Esophagus muscularis mucosa (tissue), 4 donors: ENCODE measurements around the gene PBX4. TPM values are rescaled to one million over a fixed set of nuclear protein-coding genes. Genes with fewer than 3 reads are reported as not detected.

Source experiments
- DNase-seq: peaks from one replicate; pipeline ENCODE4 v3.0.0-alpha.2; 2017; ENCODE audit errors: extremely low spot score
- H3K27ac ChIP-seq, 4 donors: fragments of 200-600 bp; sonication (generic); replicated peaks in 1 of 4; 1 replicate in 3 of 4; 2 replicates in 1 of 4; pipeline ENCODE4 v1.5.1; 2016 to 2019; ENCODE audit warnings: mild to moderate bottlenecking in 1 of 4
- H3K27me3 ChIP-seq, 4 donors: fragments of 200-600 bp; sonication (generic); one replicate each; pipeline versions ENCODE4 v1.5.1 to v1.6.0; 2016 to 2019
- H3K36me3 ChIP-seq, 4 donors: fragments of 200-600 bp; sonication (generic); one replicate each; pipeline ENCODE4 v1.5.1; 2016 to 2019
- H3K4me1 ChIP-seq, 4 donors: fragments of 200-600 bp; sonication (generic); one replicate each; pipeline ENCODE4 v1.5.1; 2016 to 2019
- H3K4me3 ChIP-seq, 4 donors: fragments of 200-600 bp; sonication (generic); 1 replicate in 2 of 4; 2 replicates in 2 of 4; pipeline ENCODE4 v1.5.1; 2016 to 2019; ENCODE audit warnings: mild to moderate bottlenecking in 4 of 4, moderate library complexity in 1 of 4
- H3K9me3 ChIP-seq, 4 donors: fragments of 200-600 bp; sonication (generic); 1 replicate in 3 of 4; 2 replicates in 1 of 4; pipeline ENCODE4 v1.5.1; 2016 to 2019
- EP300 ChIP-seq: sonication (generic); formaldehyde crosslinking; IDR thresholded peaks from one replicate; pipeline ENCODE4 v1.6.1; 2017; ENCODE audit warnings: antibody characterized with exemption
- POLR2A ChIP-seq: fragments of 450-650 bp; IDR thresholded peaks from one replicate; pipeline ENCODE4 v1.6.1; 2017; ENCODE audit warnings: antibody characterized with exemption, moderate library complexity, mild to moderate bottlenecking, low read depth
- POLR2AphosphoS5 ChIP-seq, 2 donors: sonication (generic); formaldehyde crosslinking; IDR thresholded peaks; one replicate each; pipeline ENCODE4 v1.6.1; 2017; ENCODE audit warnings: antibody characterized with exemption in 2 of 2
- WGBS: methylation state at CpG from one replicate; pipeline ENCODE4 v1.1.5; 2018; 5-methylcytosine and 5-hydroxymethylcytosine counted together
- intact Hi-C: fragments of 100-400 bp; cut with DNase I; formaldehyde crosslinking; loops from one replicate; pipeline ENCODE4 v1.15.1; 2023
- total RNA-seq, 4 donors: library from RNA; depleted of rRNA; stranded (reverse); fragments of >200 nt; gene quantifications; one replicate each; pipeline versions ENCODE4 v1.1.0 to v1.2.1, GENCODE V29; 2016
- TF ChIP-seq, protein P1 (sequence below), 3 experiments: fragments of 200-600 bp in 2 of 3; fragments of 450-650 bp in 1 of 3; sonication (generic) in 2 of 3; IDR thresholded peaks; one replicate each; pipeline ENCODE4 v1.5.1; 2017 to 2019; ENCODE audit warnings: antibody characterized with exemption in 3 of 3, mild to moderate bottlenecking in 2 of 3, moderate library complexity in 1 of 3

PBX4 gene
- total RNA-seq, 4 donors from 2014 or later, result 0.66 to 3.7 (median 0.98) TPM; not detected in 1

DNA sequence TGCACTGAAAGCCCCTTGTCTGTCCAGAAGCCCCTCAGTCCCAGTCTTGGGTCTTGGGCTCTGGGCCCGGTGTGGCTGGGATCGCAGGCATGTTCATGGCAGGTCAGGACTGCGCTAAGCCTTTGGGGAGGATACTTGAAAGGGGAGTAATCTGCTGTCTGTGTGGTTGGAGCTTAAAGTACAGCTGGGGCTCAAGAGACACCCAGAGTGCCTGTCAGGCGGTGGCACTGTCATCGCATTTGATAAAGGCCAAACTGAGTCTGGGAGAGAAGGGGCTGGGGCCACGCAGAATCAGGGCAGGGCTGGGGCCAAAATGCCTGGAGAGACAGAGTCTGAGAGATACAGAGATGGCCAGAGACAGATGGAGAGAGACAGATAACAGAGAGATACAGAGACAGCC is 84.6 kb downstream of the PBX4 start:
- intact Hi-C loops, result loop anchor here (2.0 to 5.0 kb wide), 2 partner anchors 109 to 423 kb away; partner anchors contain the start of gene GMIP
- 87% methylated on average over 6 of the region's 6 CpGs for WGBS
- Histone ChIP-seq H3K36me3 (peaks cover 0 to 12% (median 9%) of the 10 kb centered on the region in 4 donors), H3K4me3 (no peak overlapping the region), H3K27ac (no peak overlapping the region), H3K9me3 (no peaks in the 10 kb centered on the region), H3K27me3 (peaks cover 6 to 20% (median 12%) of the 10 kb centered on the region in 4 donors), H3K4me1 (peaks cover 24 to 39% (median 36%) of the 10 kb centered on the region in 4 donors)
- TF ChIP-seq, protein P1, sequence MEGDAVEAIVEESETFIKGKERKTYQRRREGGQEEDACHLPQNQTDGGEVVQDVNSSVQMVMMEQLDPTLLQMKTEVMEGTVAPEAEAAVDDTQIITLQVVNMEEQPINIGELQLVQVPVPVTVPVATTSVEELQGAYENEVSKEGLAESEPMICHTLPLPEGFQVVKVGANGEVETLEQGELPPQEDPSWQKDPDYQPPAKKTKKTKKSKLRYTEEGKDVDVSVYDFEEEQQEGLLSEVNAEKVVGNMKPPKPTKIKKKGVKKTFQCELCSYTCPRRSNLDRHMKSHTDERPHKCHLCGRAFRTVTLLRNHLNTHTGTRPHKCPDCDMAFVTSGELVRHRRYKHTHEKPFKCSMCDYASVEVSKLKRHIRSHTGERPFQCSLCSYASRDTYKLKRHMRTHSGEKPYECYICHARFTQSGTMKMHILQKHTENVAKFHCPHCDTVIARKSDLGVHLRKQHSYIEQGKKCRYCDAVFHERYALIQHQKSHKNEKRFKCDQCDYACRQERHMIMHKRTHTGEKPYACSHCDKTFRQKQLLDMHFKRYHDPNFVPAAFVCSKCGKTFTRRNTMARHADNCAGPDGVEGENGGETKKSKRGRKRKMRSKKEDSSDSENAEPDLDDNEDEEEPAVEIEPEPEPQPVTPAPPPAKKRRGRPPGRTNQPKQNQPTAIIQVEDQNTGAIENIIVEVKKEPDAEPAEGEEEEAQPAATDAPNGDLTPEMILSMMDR (IDR thresholded peaks at IDR 0.05), result no peak
- no peak for DNase-seq

DNA sequence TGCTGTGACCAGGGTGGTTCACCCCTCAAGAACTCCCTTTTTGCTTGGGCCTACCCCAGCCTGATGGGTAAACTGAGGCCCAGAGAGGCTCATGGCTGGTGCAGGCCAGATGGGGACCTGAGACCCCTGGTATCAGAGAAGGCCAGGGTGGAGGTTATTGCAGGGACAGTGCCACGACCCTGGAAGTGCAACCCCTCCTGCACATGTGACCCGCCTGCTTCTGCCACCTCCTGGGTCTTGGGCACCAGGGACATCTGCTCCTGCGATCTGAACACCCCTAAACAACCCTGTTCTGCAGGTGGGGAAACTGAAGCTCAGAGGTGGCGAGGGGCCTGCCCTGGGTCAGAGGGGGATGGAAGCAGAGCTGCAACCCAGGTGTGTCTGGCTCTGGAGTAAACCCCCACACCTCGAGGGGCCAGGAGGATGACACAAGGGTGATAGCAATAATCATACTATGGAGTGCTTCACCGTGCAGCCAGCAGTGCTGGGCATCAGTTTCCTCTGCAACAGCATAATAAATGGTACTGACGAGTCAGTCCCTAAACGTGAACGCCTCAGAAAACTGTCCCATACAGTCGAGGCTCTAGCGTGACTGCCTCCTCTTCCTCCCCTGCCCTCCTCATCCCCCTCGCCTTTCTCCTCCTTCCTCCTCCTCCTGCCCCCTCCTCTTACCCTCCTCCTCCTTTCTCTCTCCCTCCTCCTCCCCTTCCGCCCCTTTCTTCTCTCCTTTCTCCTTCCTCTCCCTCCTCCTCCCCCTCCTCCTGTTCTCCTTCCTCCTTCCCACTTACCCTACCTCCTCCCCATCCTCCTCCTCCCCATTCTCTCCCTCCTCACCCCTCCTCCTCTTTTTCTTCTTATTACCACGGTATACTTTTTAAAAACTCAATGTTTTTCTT is 85.4 kb downstream of the PBX4 start:
- H3K36me3 ChIP-seq, result peaks cover 4 to 17% (median 14%) of the 10 kb centered on the region in 4 donors
- TF ChIP-seq POLR2A, result no peak
- TF ChIP-seq, protein P1 (IDR thresholded peaks at IDR 0.05), result no peak
- TF ChIP-seq EP300, result no peak
- TF ChIP-seq POLR2AphosphoS5 (IDR thresholded peaks at IDR 0.05), result no peak
- peaks cover 2 to 12% (median 4%) of the 10 kb centered on the region in 4 donors for H3K27me3 ChIP-seq
- no peak for DNase-seq
- no peaks in the 10 kb centered on the region for H3K9me3 ChIP-seq
- peaks cover 17 to 39% (median 32%) of the 10 kb centered on the region in 4 donors for H3K4me1 ChIP-seq
- WGBS, result 74% methylated on average over 13 of the region's 14 CpGs
- no peak overlapping the region for H3K27ac ChIP-seq
- no peak overlapping the region for H3K4me3 ChIP-seq
- intact Hi-C loops, result loop anchor here (2.0 to 5.0 kb wide), 2 partner anchors 110 to 424 kb away; partner anchors contain the start of gene GMIP

DNA sequence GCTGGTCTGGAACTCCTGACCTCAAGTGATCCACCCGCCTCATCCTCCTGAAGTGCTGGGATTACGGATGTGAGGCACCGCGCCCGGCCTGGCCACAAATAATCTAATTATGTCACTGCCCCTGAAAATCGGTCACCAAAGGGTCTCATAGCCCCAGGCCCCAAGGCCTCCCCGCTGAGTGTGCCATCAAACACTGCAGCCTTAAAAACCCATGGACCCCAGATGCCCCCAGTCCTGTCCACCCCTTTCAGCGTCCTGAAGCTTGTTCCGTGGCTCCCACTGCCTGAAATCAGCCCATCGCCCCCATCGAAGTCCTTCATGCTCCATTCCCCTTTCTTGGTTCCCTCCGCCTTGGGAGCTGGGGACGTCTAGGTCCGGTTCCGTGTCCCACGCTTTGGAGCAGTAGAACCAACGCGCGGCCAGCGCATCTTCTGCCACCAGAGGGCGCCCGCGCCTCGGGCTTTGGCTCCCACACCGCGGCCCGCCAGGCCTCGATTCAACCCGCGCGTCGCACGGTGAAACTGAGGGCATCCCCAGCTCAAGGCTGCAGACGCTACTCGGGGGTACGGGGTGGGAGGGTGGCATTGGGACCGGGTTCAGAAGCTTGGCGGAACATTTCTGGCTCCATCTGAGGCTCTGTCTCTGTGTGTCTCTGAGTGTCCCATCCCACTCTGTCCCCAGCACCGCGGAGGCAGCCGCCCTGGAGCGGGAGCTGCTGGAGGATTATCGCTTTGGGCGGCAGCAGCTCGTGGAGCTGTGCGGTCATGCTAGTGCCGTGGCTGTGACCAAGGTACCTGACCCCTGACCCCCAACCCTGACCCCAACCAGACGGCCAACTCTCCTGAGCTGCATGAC is 86.3 kb downstream of the PBX4 start:
- DNase-seq, result no peak
- Histone ChIP-seq H3K36me3 (peaks cover 12 to 26% (median 22%) of the 10 kb centered on the region in 4 donors), H3K27me3 (peaks cover 0 to 5% (median 0%) of the 10 kb centered on the region in 4 donors), H3K9me3 (no peaks in the 10 kb centered on the region), H3K27ac (no peak overlapping the region), H3K4me3 (peak overlapping the region in 1 of 4 donors; percentile 19), H3K4me1 (peaks cover 15 to 31% (median 24%) of the 10 kb centered on the region in 4 donors)
- intact Hi-C loops, result loop anchor here (2.0 to 5.0 kb wide), 2 partner anchors 111 to 425 kb away; partner anchors contain the start of gene GMIP
- TF ChIP-seq, protein P1 (IDR thresholded peaks at IDR 0.05), result peak; percentile 85 to 99 (median 93)
- TF ChIP-seq EP300 (no peak), POLR2AphosphoS5 (IDR thresholded peaks at IDR 0.05) (peak in 1 of 2 donors; percentile 53)
- WGBS, result 23% methylated on average over 29 of the region's 48 CpGs

DNA sequence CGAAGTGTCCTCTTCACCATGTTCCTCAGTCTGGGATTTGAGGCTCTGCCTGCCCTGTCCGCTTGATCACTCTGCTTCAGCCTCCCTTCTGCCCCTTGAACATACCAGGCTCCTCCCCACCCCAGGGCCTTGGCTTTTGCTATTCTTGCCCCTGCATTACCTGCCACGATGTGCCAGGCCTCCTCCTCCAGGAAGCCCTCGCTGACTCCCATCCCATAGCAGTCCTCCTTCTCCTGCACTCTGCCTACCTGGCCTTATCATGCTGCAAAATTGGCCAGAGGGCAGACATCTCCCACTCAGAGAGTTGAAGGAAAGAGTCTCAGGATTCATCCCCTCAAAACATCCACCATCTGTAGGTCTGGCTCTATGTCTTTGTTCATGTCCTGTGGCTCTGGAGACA is 87.6 kb downstream of the PBX4 start:
- H3K9me3 ChIP-seq, result no peaks in the 10 kb centered on the region
- 81% methylated on average over 4 of the region's 4 CpGs for WGBS
- H3K27me3 ChIP-seq, result no peaks in the 10 kb centered on the region
- DNase-seq, result no peak
- H3K36me3 ChIP-seq, result peaks cover 15 to 38% (median 35%) of the 10 kb centered on the region in 4 donors
- intact Hi-C loops, result loop anchor here (5.0 kb wide), 1 partner anchor 426 kb away; no protein-coding TSS in a partner anchor
- no peak overlapping the region for H3K4me3 ChIP-seq
- H3K4me1 ChIP-seq, result peaks cover 15 to 40% (median 26%) of the 10 kb centered on the region in 4 donors
- H3K27ac ChIP-seq, result no peak overlapping the region
- TF ChIP-seq, protein P1 (IDR thresholded peaks at IDR 0.05), result no peak
- TF ChIP-seq EP300 (no peak), POLR2A (no peak), POLR2AphosphoS5 (IDR thresholded peaks at IDR 0.05) (no peak)
